GM23248 (cell line): Measurements from ENCODE around the gene TEX36. TPM values are rescaled to one million over a fixed set of nuclear protein-coding genes. Genes with fewer than 3 reads are reported as not detected.
A peak's percentile ranks its signal among the peaks of the same experiment; 100 is the strongest.

ENCODE experiments used
- DNase-seq: peaks from one replicate; pipeline ENCODE4 v3.0.0-alpha.2; 2015
- H2AFZ ChIP-seq: fragments of 200-600 bp; sonication (generic); 2 replicates; pipeline ENCODE4 v1.6.1; 2016; ENCODE audit warnings: antibody characterized with exemption
- H3F3A ChIP-seq: fragments of 200-600 bp; sonication (generic); 2 replicates; pipeline ENCODE4 v1.6.1; 2016; ENCODE audit warnings: mild to moderate bottlenecking, antibody characterized with exemption, mixed run types; ENCODE audit not compliant: insufficient read depth
- H3K27ac ChIP-seq: fragments of 200-600 bp; sonication (generic); 2 replicates; pipeline ENCODE4 v1.5.1; 2016; ENCODE audit warnings: mild to moderate bottlenecking
- H3K27me3 ChIP-seq: fragments of 200-600 bp; sonication (generic); replicated peaks from 2 replicates; pipeline ENCODE4 v1.6.1; 2016; ENCODE audit warnings: mild to moderate bottlenecking; ENCODE audit not compliant: insufficient read depth
- H3K36me3 ChIP-seq: fragments of 200-600 bp; sonication (generic); 2 replicates; pipeline ENCODE4 v1.6.1; 2016; ENCODE audit warnings: low read depth, mild to moderate bottlenecking
- H3K4me1 ChIP-seq: fragments of 200-600 bp; sonication (generic); 2 replicates; pipeline ENCODE4 v1.6.1; 2016; ENCODE audit warnings: mild to moderate bottlenecking; ENCODE audit not compliant: insufficient read depth
- H3K4me2 ChIP-seq: fragments of 200-600 bp; sonication (generic); one replicate; pipeline ENCODE4 v1.6.1; 2016; ENCODE audit warnings: mild to moderate bottlenecking; ENCODE audit not compliant: unreplicated experiment
- H3K4me3 ChIP-seq: fragments of 200-600 bp; sonication (generic); 2 replicates; pipeline ENCODE4 v1.5.1; 2016; ENCODE audit warnings: mild to moderate bottlenecking
- H3K79me2 ChIP-seq: fragments of 200-600 bp; sonication (generic); 2 replicates; pipeline ENCODE4 v1.6.1; 2016; ENCODE audit warnings: mild to moderate bottlenecking; ENCODE audit not compliant: insufficient read depth
- H3K9ac ChIP-seq: fragments of 200-600 bp; sonication (generic); 2 replicates; pipeline ENCODE4 v1.6.1; 2016; ENCODE audit warnings: mild to moderate bottlenecking
- H3K9me2 ChIP-seq: fragments of 200-600 bp; sonication (generic); 2 replicates; pipeline ENCODE4 v1.6.1; 2016; ENCODE audit warnings: mixed run types, mild to moderate bottlenecking, moderate library complexity; ENCODE audit not compliant: insufficient read depth
- H3K9me3 ChIP-seq: fragments of 200-600 bp; sonication (generic); one replicate; pipeline ENCODE4 v1.6.1; 2017; ENCODE audit warnings: low read depth
- H4K20me1 ChIP-seq: fragments of 200-600 bp; sonication (generic); 2 replicates; pipeline ENCODE4 v1.6.0; 2016; ENCODE audit not compliant: insufficient read depth
- EZH2 ChIP-seq: fragments of 200-600 bp; sonication (generic); IDR thresholded peaks from 2 replicates; pipeline ENCODE4 v1.6.1; 2018; ENCODE audit warnings: antibody characterized with exemption, mild to moderate bottlenecking; ENCODE audit not compliant: insufficient read depth, poor library complexity, severe bottlenecking
- EZH2phosphoT487 ChIP-seq: fragments of 200-600 bp; sonication (generic); IDR thresholded peaks from 2 replicates; pipeline ENCODE4 v1.6.1; 2018; ENCODE audit warnings: antibody characterized with exemption, moderate library complexity, mild to moderate bottlenecking, low read depth; ENCODE audit not compliant: insufficient read depth
- WGBS, 2 experiments: methylation state at CpG; one replicate each; pipeline ENCODE4 v1.1.6; 2015 to 2017; ENCODE audit warnings: low lambda C conversion rate in 2 of 2, low coverage in 1 of 2; ENCODE audit errors: missing lambda C conversion rate in 2 of 2; 5-methylcytosine and 5-hydroxymethylcytosine counted together
- in situ Hi-C: fragments of 300-500 bp; cut with MboI; formaldehyde crosslinking; loops from 2 replicates; pipeline ENCODE4 v1.15.0; 2020
- polyA plus RNA-seq: library from polyadenylated mRNA; unstranded; fragments of >200 nt; fragmentation: Nextera tagmentation; extraction: Ambion mirVana; gene quantifications from 2 replicates; pipeline ENCODE4 v1.2.1, GENCODE V29; 2016
- total RNA-seq: library from RNA; depleted of rRNA; stranded (reverse); fragments of >200 nt; shearing (Covaris generic); gene quantifications from 2 replicates; pipeline ENCODE4 v1.2.3, GENCODE V29; 2014

Gene TEX36
- total and polyA plus RNA-seq, 2 experiments from 2014 or later = 0.34 to 0.76 TPM

GRCh38 chr10:125683821-125684220 lies 858 bp upstream of the TEX36 start:
- Histone ChIP-seq H4K20me1 (no peaks in the 10 kb centered on the region), H3K9ac (no peak overlapping the region), H3K79me2 (no peaks in the 10 kb centered on the region), H2AFZ (no peak overlapping the region), H3F3A (no peaks in the 10 kb centered on the region), H3K27me3 (no peaks in the 10 kb centered on the region), H3K4me3 (no peak overlapping the region), H3K4me1 (no peaks in the 10 kb centered on the region), H3K9me2 (no peaks in the 10 kb centered on the region), H3K36me3 (no peaks in the 10 kb centered on the region), H3K27ac (no peak overlapping the region), H3K9me3 (no peaks in the 10 kb centered on the region), H3K4me2 (no peak overlapping the region)
- in situ Hi-C loops = no loop called here
- 37 to 52% methylated on average over 7 of the region's 7 CpGs for WGBS, 2 experiments
- TF ChIP-seq EZH2phosphoT487 (no peak), EZH2 (no peak)
- DNase-seq = no peak

GRCh38 chr10:125679436-125679835 lies 3.5 kb downstream of the TEX36 start:
- Histone ChIP-seq H4K20me1 (no peaks in the 10 kb centered on the region), H3K4me3 (peak overlapping the region; percentile 42), H3K27me3 (no peaks in the 10 kb centered on the region), H3K9me3 (peaks cover 8% of the 10 kb centered on the region), H2AFZ (peak overlapping the region; percentile 71), H3K79me2 (no peaks in the 10 kb centered on the region), H3K9me2 (no peaks in the 10 kb centered on the region), H3K36me3 (no peaks in the 10 kb centered on the region), H3K9ac (no peak overlapping the region; the same call in 1 of the 2 replicates), H3F3A (no peaks in the 10 kb centered on the region), H3K27ac (no peak overlapping the region), H3K4me2 (peak overlapping the region; percentile 56), H3K4me1 (no peaks in the 10 kb centered on the region)
- WGBS, 2 experiments = 33 to 37% methylated on average over 11 of the region's 11 CpGs
- no peak for TF ChIP-seq EZH2
- TF ChIP-seq EZH2phosphoT487 = no peak
- in situ Hi-C loops = no loop called here
- peak; percentile 34 for DNase-seq

- H3K4me1 ChIP-seq = no peaks in the 10 kb centered on the region
- no peak overlapping the region for H3K9ac ChIP-seq
- no peak overlapping the region for H3K4me2 ChIP-seq
- H3K36me3 ChIP-seq = no peaks in the 10 kb centered on the region
- no peak for DNase-seq
- no peaks in the 10 kb centered on the region for H3F3A ChIP-seq
- H2AFZ ChIP-seq = no peak overlapping the region
- no peak overlapping the region for H3K27ac ChIP-seq
- no peaks in the 10 kb centered on the region for H3K79me2 ChIP-seq
- 16 to 18% methylated on average over 1 of the region's 1 CpG for WGBS, 2 experiments
- no peaks in the 10 kb centered on the region for H3K9me2 ChIP-seq
- no peaks in the 10 kb centered on the region for H3K27me3 ChIP-seq
- H3K4me3 ChIP-seq = no peak overlapping the region
- H3K9me3 ChIP-seq = peaks cover 8% of the 10 kb centered on the region
- no peaks in the 10 kb centered on the region for H4K20me1 ChIP-seq
- in situ Hi-C loops = no loop called here
- TF ChIP-seq EZH2 (no peak), EZH2phosphoT487 (no peak)
These were observed 10.1 kb downstream of the TEX36 start for GRCh38 chr10:125672884-125673283.

GRCh38 chr10:125662584-125662983 lies 20.4 kb downstream of the TEX36 start:
- Histone ChIP-seq H3K9me2 (no peaks in the 10 kb centered on the region), H3K27ac (peak overlapping the region; percentile 83), H3K79me2 (no peaks in the 10 kb centered on the region), H3K36me3 (no peaks in the 10 kb centered on the region), H3F3A (peaks cover 20% of the 10 kb centered on the region), H3K4me3 (peak overlapping the region; percentile 28), H3K27me3 (no peaks in the 10 kb centered on the region), H4K20me1 (no peaks in the 10 kb centered on the region), H2AFZ (peak overlapping the region; percentile 66), H3K4me2 (peak overlapping the region; percentile 60), H3K9ac (peak overlapping the region; percentile 44; the same call in 1 of the 2 replicates), H3K9me3 (no peaks in the 10 kb centered on the region), H3K4me1 (peaks cover 21% of the 10 kb centered on the region)
- DNase-seq = peak; percentile 61
- 57 to 62% methylated on average over 2 of the region's 2 CpGs for WGBS, 2 experiments
- in situ Hi-C loops = no loop called here
- TF ChIP-seq EZH2phosphoT487 (no peak), EZH2 (no peak)
